ENCODE results near the gene LDB1. TPM values are rescaled to one million over a fixed set of nuclear protein-coding genes. Genes with fewer than 3 reads are reported as not detected.

LDB1 gene
- total RNA-seq, 1 donor from 2014 or later, result 86.4 TPM

DNA sequence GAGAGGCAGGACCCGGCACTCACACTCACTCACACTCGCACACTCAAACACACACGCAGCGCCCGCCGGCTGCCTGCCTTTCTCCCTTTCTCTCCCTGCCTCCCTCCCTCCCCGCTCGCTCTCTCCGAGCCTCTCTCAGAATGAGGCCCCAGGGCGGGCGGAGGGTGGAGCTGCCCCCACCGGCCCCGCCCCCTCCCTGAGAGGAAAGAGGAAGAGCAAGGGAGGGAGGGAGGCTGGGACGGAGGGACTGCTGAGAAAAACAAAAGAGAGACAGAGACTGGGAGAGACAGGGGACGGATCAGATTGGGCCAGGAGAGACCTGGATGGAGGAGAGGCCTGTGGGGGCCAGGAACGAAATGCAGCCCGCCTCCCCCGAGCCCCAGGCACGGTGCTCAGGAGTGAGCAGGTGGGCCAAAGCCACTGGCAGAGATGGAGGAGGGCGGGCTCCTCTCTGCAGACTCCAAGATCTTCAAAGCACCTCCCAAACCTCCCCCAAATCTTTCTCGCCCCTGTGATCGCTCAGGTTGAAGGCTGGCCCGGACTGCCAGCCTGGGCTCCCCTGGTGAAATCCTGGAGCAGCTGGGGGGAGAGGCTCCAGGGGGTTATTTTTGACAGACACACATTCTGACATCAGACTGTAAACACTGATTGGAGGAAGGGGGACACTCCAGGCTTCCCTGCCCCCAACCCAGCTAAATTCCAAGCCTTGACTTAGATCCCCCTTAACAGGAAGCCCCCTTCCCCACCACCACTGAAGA lies 5.1 kb downstream of the LDB1 start:
- intact Hi-C loops (cut with micrococcal nuclease), result loop anchor here (1.0 to 5.0 kb wide), 6 partner anchors 37 to 467 kb away; partner anchors contain the start of genes ARMH3, HPS6, NOLC1 and SUFU

DNA sequence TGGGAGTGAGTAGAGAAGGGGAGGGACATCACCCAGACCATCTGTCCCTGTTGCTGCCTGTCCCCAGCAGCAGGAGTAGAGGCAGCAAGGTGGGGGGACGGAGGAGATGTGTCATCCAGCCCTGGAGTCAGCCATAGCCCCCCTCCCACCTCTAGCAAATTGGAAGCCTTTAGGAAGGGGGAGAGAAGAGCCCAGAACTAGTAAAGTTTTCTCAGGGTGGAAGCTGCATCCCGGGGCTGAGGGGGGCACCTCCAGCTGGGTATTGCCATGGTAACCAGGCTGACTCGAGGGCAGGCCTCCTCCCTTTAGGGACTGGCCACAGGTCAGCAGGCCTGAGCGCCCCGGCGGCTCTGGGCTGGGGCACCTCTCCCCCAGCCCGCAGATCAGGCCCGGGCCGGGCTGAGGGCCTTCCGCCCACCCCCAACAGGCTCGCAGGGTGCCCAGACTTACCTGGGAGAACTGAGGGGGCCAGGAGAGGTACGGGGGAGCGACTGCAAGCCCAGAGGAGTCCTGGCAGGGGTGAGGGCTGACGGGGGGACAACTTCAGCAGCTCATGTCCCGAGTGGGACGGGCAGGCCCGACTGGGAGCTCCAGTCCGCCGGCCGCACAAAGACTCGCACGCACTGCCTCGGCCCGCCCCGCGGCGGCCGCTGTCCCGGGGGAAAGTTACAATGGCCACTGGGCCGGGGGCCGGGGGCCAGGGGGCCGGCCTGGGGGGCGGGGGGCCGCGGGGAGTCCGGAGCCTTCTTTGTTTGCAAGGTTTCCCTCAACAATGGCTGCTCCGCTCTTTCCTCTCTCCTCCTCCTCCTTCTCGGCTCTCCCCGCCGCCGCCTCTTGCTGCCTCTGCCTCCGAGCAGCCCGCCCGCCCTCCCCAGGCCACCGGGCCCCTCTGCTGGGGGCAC lies 6.0 kb downstream of the LDB1 start:
- intact Hi-C loops (cut with micrococcal nuclease), result loop anchor here (1.0 to 2.0 kb wide), 3 partner anchors 41 to 283 kb away; partner anchors contain the start of gene HPS6

DNA sequence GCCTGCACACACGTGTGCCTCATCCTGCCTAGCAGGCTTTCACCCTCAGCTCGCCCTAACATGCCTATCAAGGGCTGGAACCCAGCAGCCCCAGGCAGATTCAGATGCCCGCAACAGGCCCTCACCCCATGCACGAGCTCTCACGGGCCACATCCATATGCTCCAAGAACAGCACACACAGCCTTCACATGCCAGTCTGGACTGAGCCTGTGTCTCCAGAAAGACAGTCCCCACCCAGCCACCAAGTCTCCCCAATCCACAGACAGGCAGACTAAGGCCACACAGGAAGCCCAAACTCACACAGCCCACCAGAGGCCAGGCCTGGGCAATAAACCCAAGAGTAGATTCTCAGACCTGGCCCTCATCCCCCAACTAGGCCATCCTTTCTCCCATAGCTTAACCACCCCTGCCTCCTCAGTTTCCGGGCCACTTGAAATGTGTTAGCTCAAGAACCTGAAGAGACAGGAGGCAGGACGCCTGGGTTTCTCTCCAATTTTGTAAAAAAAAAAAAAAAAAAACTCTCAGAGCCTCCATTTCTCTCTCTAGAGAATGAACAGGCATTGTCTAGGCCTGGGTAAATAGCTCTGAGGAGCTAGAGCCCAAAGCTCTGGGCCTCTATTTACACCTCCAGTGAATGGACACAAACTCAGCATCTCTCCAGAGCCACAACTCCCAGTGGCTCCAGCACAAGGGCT lies 6.8 kb downstream of the LDB1 start:
- intact Hi-C loops (cut with micrococcal nuclease), result loop anchor here (1.0 kb wide), 1 partner anchor 40 kb away; no protein-coding TSS in a partner anchor

- intact Hi-C loops (cut with micrococcal nuclease), result no loop called here
Observed at GRCh38 chr10:102112210-102112817, 7.9 kb downstream of the LDB1 start.

- intact Hi-C loops (cut with micrococcal nuclease), result no loop called here
Observed at GRCh38 chr10:102111276-102111675, 8.9 kb downstream of the LDB1 start.

- intact Hi-C loops (cut with micrococcal nuclease), result no loop called here
Observed at GRCh38 chr10:102109166-102110116, 10.7 kb downstream of the LDB1 start.

DNA sequence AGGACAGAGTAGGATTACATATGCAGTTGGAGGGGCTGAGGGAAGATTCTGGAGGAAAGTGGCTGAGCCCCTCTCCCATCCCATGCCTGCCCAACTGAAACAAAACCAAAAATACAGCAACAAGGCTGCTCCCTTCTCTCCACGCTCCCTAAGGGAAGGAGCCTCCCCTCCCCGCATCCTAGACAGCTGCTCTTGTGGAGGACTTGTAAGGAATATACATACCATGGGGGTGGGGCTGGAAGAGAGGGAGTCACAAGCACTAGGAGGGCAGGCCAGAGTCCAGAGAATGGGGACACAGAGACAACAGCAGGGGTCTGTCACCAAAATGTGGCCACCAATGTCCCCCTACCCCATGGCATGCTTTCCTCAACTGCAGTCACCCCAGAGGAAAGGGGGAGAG lies 13.2 kb downstream of the LDB1 start:
- intact Hi-C loops (cut with micrococcal nuclease), result no loop called here

DNA sequence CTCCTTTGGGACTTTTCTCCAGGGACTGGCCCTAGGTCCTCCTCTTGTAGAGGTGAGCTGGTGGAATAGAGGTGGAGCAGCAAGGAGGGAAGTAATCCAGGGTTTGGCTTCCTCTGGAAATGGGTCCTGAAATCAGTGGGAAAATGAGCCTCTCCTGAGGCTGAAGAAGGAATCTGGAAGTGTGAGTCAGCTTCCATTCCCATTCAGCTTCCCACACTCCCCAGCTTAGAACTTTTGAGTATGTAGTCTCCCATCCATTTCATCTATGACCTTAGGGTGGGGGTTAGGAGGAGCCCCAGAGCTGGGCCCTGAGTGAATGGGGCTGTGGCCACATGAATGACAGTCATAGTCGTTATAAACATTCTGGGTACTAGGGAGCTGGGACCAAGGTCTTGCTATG lies 17.7 kb downstream of the LDB1 start:
- intact Hi-C loops (cut with micrococcal nuclease), result no loop called here

- intact Hi-C loops (cut with micrococcal nuclease), result no loop called here
Observed at GRCh38 chr10:102101152-102101551, 19.0 kb downstream of the LDB1 start.

- intact Hi-C loops (cut with micrococcal nuclease), result no loop called here
Observed at GRCh38 chr10:102096449-102096848, 23.7 kb downstream of the LDB1 start.

DNA sequence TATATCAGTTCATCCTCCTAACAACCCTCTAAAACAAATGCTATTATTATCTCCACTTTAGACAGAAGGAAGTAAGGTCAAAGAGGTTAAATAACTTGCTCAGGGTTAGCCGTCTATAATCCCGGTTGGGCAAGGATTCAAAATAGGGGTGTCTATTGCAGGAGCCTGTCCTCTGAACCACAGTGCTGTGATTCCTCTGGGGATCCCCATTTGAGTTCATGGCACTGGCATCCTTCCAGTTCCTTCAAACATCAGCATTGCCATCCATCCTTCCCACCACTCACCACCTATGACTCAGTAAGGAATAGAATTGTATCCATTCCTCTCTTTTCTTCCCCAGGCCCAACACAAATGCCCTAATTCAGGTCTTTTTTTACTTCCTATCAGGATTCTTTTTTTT lies 29.4 kb downstream of the LDB1 start:
- intact Hi-C loops (cut with micrococcal nuclease), result no loop called here

DNA sequence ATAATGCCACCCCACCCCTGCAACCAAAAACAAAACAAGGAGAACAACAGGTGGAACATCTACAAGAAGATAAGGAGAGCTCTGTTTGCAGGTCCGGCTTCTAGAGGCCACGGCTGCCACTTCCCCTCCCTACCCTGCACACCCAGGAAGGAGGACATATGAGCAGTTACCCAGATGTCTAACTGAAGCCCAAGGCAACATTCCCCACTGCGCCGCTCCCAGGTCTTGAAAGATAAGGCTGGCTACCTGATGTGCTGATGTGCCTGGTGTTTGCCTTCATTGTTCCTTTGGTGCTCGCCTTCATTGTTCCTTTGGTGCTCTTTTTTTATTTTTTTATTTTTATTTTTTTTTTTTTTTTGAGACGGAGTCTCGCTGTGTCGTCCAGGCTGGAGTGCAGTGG lies 34.0 kb downstream of the LDB1 start:
- intact Hi-C loops (cut with micrococcal nuclease), result no loop called here

- intact Hi-C loops (cut with micrococcal nuclease), result no loop called here
Observed at GRCh38 chr10:102085336-102085735, 34.8 kb downstream of the LDB1 start.

- intact Hi-C loops (cut with micrococcal nuclease), result no loop called here
Observed at GRCh38 chr10:102083541-102083940, 36.6 kb downstream of the LDB1 start.

GRCh38 chr10:102072673-102073527 lies 47.3 kb downstream of the LDB1 start:
- intact Hi-C loops (cut with micrococcal nuclease), result loop anchor here (1.0 kb wide), 6 partner anchors 40 to 293 kb away; no protein-coding TSS in a partner anchor

DNA sequence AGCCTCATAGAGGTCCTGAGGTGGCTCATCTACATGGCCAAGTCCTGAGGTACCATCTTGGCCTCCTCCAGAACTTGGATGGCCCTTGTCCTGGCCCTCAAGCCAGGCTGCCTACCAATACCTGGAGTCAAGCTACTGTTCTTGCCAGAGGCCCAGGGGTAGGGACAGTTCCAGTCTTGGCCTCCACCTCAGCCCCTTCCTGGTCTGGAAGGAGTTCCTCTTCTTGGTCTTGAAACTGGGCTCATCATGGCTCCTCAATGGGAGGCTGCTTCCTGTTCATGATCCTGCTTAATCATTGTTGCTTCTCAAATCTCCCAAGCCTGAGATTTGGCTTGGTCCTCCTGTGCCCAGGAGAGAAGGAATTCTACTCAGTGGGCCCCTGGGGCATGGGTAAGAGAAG lies 51.1 kb downstream of the LDB1 start:
- intact Hi-C loops (cut with micrococcal nuclease), result loop anchor here (10.0 kb wide), 1 partner anchor 356 kb away; the partner anchor contains the start of gene FBXL15

DNA sequence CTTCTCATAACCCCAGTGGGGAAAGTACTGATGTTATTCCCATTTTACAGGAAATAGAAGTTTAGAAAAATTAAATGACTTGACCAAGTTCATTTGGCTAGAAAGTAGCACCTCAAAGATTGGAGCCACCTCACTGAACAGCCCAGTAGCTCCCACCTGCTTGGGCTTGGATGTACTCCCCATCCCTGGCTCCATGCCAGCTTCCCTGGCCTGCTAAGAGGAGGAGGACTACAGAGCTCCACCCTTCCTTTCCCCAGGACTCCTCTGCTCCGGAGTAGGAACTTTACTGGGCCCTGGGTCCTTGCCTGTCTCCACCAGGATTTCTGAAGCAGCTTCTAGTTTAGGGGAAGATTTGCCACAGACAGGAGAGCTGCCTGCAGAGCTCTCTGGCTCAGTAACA lies 52.0 kb downstream of the LDB1 start:
- intact Hi-C loops (cut with micrococcal nuclease), result loop anchor here (10.0 kb wide), 1 partner anchor 357 kb away; the partner anchor contains the start of gene FBXL15

GRCh38 chr10:102067091-102067916 lies 52.9 kb downstream of the LDB1 start:
- intact Hi-C loops (cut with micrococcal nuclease), result loop anchor here (10.0 kb wide), 1 partner anchor 357 kb away; the partner anchor contains the start of gene FBXL15
